GM19240 (cell line): Measurements from ENCODE around the gene TOP3A.

Source experiments
- DNase-seq: peaks from one replicate; pipeline ENCODE4 v3.0.0; 2011; ENCODE audit warnings: low spot score; ENCODE audit not compliant: insufficient read length

Gene TOP3A

DNA sequence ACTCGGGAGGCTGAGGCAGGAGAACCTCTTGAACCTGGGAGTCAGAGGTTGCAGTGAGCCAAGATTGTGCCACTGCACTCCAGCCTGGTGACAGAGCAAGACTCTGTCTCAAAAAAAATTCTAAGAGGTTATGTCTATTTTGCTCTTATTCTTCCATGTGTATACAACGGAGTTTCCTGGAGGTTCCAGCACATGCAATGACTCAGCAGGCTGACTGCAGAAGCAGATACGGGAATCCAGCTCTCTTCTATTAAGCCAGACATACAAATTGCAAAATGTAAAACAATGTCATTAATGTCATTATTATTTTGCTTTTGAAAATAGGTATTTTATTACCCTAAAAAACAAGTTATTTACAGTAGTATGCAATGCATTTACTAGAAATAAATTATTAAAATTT lies 35.9 kb downstream of the TOP3A start:
- no peak for DNase-seq

DNA sequence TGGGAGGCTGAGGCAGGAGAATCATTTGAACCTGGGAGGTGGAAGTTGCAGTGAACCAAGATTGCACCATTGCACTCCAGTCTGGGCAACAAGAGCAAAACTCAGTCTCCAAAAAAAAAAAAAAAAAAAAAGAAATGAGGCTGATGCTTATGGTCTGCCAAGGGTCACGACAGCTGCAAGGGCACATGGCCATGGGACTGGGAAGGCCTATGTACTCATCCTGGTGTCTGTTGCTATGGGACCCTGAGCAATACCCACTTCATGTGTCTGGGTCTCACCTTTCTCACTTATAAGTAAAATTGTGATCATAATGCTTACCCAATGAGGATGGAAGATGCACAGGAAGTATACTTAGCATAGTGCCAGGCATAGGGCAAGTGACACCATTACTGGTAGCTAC lies 37.7 kb downstream of the TOP3A start:
- no peak for DNase-seq

DNA sequence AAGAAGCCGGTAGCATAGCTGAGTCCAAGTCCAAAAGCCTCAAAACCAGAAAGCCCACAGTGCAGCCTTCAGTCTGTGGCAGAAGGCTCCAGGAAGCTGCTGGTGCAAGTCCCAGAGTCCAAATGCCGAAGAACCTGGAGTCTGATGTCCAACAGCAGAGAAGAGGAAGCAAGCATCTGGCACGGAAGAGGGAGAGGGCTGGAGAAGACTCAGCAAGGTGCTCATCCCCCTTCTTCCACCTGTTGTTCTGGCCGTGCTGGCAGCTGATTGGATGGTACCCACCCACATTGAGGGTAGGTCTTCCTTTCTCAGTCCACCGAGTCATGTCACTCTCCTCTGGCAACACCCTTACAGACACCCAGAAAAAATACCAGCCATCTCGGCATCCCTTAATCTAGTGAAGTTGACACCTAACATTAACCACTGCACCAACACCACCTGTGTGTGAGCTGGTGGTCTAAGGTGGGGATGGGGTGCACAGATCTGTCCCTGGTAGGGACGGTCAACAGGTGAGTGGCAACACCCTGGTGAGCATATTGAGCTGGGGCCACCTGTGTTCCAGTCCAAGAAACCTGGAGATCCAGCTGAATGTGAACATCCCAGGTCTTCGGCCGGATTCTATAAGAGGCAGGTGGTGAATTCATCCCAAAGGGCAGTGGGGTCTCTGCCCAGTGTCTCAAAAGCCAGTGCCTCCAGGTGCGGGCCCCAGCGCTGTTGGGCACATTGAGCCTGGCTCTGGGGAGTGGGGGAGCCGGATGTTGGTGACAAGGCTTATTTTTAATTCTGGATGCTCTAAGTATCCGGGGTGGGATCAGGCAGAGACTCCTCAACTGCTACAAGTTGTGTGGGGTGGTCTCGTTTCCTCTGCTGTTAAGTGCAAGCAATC lies 44.5 kb downstream of the TOP3A start:
- DNase-seq, result no peak

DNA sequence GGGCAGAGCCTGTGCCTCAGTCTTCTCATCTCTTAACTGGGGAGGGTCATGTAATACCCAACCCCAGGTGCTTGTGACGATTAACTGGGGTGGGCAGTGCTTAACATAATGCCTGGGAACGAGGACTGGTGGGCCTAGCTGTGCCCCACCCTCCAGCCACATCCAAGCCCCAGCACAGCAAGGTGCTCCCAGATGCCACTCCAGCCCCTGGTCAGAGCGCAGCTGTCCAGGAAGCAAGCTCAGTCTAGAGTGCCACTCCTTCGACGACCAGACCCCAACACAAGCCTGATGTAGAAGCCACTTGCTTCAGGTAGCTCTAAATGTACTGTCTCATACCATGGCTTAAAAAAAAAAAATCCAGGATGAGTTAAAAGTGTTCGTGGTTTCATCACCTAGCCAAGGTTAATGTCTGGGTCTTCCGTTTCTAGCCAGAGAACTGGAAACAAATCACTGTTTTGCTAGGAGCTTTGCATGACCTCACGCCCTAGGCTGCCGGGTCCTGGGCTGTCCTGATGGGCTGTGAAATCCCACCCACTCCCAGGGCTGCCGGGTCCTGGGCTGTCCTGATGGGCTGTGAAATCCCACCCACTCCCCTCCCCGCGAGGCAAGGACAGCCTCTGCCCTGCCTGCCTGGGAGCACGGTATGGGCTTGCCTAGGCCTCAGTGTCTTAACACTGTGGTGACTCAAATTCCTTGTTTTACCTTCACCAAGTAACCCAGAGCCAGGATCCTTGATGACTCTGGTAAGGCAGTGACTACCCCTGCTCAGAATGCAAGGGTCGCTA lies 46.7 kb downstream of the TOP3A start:
- no peak for DNase-seq

DNA sequence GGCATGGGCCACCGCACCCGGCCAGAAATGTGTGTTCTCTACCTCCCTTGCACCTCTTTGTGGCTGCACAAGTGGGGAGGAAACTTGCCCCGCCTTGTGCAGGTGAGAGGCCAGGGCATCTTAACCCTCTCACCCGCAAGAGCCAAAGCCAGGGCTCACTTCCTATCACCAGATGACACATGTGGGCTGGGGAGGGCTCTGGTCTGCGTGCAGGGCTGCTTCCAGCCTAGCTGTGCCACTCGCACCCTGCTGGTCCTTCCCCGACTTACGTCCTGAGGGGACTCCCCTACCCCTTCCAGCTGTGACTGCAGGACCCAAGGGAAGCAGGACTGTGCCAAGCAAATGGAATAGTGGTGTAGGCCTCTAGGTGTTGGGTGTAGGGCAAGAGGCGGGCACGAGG lies 47.4 kb downstream of the TOP3A start:
- no peak for DNase-seq

DNA sequence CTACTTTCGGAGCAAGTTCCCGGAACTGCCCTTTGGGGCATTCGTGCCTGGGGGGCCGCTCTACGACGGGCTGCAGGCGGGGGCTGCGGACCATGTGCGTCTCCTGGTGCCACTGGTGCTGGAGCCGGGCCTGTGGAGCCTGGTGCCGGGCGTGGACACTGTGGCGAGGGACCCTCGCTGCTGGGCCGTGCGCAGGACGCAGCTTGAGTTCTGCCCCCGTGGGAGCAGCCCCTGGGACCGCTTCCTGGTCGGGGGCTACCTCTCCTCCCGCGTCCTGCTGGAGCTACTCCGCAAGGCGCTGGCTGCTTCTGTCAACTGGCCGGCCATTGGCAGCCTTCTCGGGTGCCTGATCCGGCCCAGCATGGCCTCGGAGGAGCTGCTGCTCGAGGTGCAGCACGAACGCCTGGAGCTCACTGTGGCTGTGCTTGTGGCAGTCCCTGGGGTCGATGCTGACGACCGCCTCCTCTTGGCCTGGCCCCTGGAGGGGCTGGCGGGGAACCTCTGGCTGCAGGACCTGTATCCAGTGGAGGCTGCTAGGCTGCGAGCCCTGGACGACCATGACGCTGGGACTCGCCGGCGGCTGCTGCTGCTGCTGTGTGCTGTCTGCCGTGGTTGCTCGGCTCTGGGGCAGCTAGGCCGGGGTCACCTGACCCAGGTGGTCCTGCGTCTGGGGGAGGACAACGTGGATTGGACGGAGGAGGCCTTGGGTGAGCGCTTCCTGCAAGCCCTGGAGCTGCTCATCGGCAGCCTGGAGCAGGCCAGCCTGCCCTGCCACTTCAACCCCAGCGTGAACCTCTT lies 50.7 kb downstream of the TOP3A start:
- DNase-seq, result no peak

DNA sequence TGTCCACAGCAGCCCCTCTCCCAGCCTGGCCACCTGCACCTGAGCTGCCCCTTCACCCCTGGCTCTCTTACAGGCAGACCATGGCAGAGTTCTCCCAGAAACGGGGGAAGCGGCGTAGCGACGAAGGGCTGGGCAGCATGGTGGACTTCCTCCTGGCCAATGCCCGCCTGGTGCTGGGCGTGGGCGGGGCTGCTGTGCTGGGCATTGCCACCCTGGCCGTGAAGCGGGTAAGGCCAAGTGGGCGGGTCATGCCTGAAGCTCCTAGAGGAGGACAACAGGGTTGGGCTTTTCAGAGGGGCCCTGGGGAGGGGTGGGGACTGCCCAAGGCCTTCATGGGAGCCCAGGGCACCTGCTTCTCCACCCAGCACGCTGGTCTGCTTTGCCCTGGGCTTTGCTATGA lies 52.2 kb downstream of the TOP3A start:
- no peak for DNase-seq

DNA sequence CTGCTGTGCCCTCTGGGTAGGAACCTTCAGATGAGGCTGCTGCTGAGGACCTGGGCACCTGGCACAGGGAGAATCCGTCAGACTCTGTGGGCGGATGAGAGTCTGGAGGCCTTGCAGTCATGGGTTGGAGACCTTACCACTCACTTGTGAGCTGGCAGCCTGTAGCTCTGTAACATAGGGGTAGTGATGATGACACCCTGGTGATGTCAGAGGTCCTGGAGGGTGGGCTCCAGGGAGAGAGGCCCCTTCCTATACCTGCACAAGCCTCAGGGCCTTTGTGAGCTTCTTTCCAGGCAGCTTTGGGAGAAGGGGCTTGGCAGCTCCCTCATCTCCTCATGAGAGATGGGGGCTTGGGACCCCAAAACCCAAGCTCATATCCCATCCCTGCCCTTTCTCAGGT lies 52.7 kb downstream of the TOP3A start:
- DNase-seq, result no peak

DNA sequence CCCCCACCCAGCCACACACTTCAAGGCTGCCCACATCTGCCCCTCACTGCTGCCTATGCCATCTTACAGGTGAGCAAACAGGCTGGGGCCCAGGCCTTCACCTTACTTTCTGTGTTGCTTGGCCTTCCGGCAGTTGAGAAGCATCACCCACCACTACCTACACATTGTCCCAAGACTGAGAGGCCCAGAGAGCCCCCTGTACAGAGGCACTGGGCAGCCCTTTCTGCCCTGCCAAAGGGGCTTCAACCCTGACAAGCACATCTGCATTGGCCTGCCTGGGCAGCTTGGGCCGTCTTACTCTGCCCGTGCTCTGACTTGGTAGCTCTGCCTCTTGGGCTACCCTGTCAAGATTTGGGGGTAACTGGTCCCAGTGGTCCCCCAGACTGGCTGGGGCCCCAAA lies 53.1 kb downstream of the TOP3A start:
- no peak for DNase-seq

DNA sequence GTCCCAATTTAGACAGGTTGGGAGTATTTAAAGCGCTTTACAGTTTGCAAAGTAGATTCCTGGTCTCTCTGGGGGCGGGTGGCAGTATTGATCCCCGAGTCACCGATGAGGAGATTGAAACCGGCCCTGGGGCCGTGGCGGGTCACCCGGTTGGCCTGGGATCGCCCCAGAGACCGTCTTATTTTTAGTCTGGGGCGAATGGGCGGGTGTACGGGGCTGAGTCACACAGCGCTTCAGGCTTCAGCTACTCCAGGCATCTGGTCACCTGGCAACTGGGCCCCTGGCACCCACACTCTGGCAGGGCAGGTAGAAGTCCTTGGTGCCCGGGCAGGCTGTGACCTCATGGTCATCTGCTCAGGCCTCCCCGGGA lies 53.7 kb downstream of the TOP3A start:
- peak; percentile 67 for DNase-seq

DNA sequence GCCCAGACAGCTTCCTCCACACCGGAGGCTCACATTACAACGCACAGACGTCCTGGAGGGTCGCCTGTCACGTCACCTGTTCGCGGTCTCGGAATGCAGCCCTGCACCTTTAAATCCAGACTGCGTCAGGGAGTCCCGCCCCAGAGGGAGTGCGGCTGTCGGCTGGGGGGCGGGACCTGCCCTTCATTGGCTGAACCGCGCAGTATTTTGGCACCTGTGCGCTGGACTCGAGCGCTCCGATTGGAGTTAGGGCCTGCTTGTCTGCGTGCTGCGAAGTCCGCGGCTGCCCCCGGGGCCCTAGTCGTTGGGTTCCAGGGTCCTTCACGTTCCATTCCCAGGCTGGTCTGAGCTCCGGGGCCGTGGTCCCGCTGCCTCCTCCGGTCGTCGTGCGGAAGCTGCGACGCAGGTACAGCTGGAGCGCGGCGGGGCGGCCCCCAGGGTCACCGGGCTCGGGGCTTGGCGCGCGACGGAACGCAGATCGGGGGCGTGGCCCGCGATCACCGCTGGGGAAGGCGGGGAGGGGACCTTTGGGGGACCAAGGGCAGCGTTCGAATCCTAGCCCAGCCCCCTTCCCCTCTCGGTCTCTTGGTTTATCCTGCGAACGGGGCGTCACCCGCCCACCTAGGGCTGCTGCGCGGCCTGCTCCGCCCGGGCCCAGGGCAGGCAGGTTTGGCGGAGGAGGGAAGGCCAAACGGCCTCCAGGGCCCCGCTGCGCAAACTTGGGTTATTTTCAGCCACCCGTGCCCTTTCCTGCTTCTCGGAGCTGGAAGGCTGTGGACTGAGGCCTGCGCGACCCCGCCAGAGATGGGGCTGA lies 54.3 kb downstream of the TOP3A start, which contains the start of gene MIEF2:
Gene MIEF2, plus strand, starts transcription at position 331 of the 814 bp plus-strand sequence. CDS start 2,059 bp downstream, outside the sequence.
- DNase-seq, result peak; percentile 100

DNA sequence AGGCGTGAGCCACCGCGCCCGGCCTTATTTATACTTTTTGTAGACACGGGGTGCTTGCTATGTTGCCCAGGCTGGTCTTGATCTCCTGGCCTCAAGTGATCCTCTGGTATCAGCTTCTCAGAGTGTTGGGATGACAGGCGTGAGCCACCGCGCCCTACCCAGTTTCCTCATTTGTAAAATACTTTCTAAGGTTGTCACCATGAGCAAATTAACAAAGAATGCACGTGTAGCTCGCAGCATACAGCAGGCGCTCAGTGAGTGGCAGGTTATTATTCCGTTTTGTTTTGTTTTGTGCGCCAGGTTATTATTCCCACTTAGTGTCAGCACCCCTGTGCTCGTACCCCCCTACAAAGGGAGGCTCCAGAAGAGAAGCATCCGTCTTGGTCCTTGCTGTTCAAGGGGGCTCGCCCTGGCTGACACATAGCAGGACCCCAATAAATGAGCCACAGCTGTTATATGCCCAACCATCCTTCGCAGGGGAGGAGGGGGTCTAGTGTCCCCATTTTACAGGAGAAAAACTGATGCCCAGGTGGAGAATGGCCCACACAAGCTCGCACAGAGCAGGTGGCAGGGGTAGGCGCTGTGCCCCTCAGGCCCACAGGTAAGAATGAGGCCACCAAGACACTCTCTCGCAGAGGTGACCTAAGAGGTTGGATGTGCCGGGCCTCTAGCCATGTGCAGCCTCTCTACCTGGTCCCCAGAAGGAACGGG lies 55.0 kb downstream of the TOP3A start:
- no peak for DNase-seq

DNA sequence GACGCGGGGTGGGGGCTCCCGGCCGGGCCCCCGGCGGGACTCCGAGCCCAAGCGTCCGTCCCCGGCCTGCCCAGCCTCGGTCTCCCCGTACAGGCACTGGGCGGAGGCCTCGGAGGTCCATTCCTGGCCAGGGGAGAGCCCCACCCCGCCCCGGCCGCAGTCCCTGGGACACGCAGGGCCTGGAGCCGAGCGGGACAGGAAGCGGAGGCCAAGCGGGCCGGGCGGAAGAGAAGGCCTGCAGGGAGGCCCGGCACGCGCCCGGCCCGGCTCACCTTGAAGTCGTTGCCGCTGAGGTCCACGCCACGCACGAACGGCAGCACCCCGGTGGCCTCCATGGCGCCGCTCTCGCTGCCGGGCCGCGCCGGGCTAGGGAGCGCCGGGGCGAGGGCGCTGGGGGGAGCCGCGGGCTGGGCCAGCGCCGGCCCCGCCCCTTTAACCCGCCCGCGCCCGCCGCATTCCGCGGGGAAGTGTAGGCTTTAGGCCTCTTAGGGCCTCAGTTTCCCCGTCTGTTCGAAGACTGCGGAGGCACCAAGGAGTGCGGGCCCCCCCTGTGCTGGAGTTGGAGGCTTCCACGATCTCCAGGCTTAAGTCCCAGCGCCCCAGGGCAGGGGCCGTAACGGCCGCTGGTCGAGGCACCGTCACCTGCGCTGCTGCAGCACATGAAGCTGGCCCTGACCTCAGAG lies 56.3 kb downstream of the TOP3A start, which contains the start of gene FLII:
Gene FLII, minus strand, starts transcription at position 383 of the 683 bp plus-strand sequence. Its CDS starts 48 bp downstream, at position 335.
- DNase-seq, result no peak

DNA sequence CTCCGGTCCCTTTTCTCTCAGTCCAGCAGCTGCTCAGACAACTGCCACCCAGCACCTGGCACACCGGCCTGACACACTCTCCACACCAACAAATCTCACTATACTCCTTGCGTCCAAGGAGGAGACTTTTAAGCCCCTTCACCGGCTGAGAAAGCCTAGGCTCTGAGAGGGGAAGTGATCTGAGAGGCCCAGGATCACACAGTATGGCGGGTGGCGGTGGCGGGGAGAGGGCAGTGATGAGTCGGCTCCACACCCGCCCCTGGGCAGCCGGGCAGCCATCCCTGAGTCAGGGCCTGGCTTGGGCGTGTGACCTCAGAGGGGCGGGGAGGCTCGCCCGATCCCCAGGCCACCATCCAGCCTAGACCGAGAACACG lies 56.8 kb downstream of the TOP3A start:
- peak; percentile 58 for DNase-seq

DNA sequence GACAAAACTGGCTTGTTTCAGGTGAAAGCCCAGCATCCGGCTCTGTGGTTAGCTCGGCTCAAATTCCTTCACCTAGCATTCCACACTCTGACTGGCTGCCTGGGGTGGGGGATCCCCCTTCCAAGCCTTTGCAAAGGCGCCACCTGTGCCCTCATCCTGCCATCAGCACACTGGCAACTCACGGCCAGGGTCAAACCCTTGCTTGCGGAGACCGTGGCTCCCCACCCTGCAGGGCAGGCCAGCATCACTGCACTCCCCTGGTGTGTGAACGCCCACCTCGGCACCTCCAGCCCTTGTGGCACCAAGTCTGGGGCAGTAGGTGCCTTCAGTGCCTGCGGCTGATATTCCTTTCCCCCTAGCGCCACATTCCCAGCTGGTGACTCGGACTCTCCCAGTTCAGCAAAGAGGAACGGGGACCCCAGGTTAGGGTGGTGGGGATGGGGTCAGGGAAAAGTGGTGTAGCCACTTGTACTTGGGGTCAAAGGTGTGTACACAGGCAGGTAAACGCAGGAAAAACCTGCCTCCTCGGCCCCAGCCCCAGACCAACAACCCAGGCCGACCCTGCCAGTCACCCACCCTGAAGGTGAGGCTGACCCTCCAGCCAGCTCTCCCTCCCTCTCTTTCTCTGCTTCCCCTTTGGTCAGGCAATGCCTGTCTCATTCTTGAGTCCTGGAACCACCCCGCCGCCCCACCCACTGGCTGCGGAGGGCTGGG lies 57.4 kb downstream of the TOP3A start:
- DNase-seq, result no peak

DNA sequence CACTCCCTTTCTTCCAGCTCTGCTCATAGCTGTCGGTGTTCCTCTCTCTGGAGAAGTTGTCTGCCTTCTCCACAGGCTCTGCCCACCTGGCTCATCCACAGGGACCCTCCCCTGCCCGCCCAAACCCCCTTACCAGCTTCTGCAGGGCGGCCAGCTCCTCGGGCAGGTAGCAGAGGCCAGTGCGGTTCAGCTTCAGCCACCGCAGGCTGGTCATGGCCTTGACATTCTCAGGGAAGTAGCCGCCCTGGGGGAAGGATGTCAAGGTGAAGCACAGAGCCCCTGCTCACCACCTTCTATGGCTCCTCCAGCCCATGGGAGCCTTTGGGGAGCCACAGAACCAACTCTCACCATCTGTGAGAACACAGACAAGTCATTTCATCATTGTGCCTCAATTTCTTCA lies 58.0 kb downstream of the TOP3A start:
- no peak for DNase-seq

DNA sequence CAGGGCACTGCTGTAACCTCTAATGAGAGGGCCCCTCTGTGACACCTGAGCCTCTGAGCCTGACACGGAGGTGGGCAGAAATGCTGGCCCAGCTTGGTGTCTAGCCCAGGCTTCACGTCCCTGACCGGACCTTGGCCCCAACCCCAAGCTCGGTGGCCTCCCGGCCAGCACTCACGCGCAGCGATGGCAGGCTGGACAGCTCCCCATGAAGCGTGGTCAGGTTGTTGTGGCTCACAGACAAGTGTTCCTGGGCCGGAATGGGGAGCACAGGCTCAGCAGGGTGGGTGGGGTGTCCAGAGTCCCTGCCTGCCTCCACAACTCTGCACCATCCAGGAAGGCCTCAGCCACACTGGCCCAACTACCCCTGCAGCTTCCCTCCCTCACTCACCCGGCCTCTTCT lies 58.4 kb downstream of the TOP3A start:
- DNase-seq, result no peak

DNA sequence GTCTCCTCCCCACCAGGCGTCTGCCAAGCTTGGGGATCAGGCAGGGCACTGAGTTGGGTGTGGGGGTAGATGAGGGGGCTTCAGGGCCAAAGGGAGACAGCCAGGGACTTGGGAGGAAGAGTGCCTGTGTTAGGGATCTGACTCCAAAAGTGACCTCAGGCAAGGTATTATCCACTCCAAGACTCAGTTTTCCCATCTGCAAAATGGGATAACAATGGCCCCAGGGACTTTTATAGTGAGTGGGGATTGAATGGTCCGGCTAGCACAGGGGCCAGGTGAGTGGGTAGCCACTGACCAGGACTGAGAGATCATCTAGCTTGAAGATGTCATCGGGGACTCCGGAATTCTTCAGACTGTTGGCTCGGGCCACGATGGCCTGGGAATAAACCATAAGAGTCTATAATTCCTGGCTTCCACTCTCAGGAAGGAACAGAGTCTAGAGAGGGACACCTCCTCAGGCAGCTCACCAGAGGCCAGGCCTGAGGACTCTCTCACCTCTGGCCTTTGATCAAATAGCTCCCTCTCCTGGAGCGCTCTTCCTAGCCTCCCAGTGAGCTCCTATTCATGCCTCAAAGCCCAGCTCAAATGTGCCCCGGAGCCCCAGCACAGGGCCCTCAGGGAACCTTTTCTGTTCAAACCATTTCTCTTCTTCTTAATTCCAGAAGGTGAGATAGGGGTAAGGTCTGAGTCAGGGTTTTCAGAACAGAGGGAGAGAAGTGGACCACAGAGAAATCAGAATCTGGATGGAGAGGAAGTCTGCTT lies 59.7 kb downstream of the TOP3A start:
- DNase-seq, result no peak
